GM12878 (cell line): ENCODE data around the gene FARS2. TPM values are rescaled to one million over a fixed set of nuclear protein-coding genes. Genes with fewer than 3 reads are reported as not detected.

Experiments
- ATAC-seq: fragments of 200-7000 bp; cut with Tn5 transposase; 3 replicates; pipeline ENCODE4 v1.9.1; 2020; ENCODE audit warnings: mild to moderate bottlenecking, moderate library complexity
- BruUV-seq: library from RNA; stranded (reverse); fragments of 400-500 nt; replicated peaks from 2 replicates; lab custom pipeline; 2021; lab: Mats Ljungman, UMichigan
- CTCF ChIA-PET: fragments of 300-600 bp; sonication (Branson Sonifier 250); formaldehyde crosslinking; extraction: SDS; loops from one replicate; lab custom pipeline; 2021; ENCODE audit warnings: inconsistent platforms; lab: Yijun Ruan, JAX
- POLR2A ChIA-PET: fragments of 350-600 bp; formaldehyde crosslinking; extraction: SDS; loops from one replicate; lab custom pipeline; 2021; ENCODE audit warnings: inconsistent platforms; lab: Charles Lee
- RAD21 ChIA-PET: fragments of 300-600 bp; sonication (Branson Sonifier 250); formaldehyde crosslinking; loops from one replicate; lab custom pipeline; 2023; ENCODE audit warnings: antibody characterized with exemption; ENCODE audit not compliant: unreplicated experiment; lab: Charles Lee
- SMC1A ChIA-PET: fragments of 300-600 bp; sonication (Branson Sonifier 250); formaldehyde crosslinking; loops from one replicate; lab custom pipeline; 2023; ENCODE audit not compliant: unreplicated experiment, uncharacterized antibody; lab: Charles Lee
- DNase-seq: peaks from one replicate; pipeline ENCODE4 v3.0.0-alpha.2; 2011; ENCODE audit warnings: low read depth, low spot score
- FAIRE-seq: peaks from 3 replicates; lab custom pipeline; 2011; peaks lifted over from hg19 to GRCh38; lab: Jason Lieb, UNC
- H2AFZ ChIP-seq: 2 replicates; pipeline ENCODE4 v1.6.0; 2011; ENCODE audit warnings: low read depth, low read length, control low read depth; ENCODE audit not compliant: control insufficient read depth
- H3K27ac ChIP-seq: 2 replicates; pipeline ENCODE4 v1.5.1; 2011; ENCODE audit warnings: control low read depth; ENCODE audit not compliant: control insufficient read depth, insufficient read depth
- H3K27me3 ChIP-seq, 2 experiments: replicated peaks in 1 of 2; 2 replicates each; pipeline versions ENCODE4 v1.6.0 to v1.6.1; 2011; ENCODE audit warnings: low read length in 1 of 2; ENCODE audit not compliant: control insufficient read depth in 2 of 2, insufficient read depth in 2 of 2
- H3K36me3 ChIP-seq, 2 experiments: 2 replicates each; pipeline ENCODE4 v1.5.1; 2011; ENCODE audit warnings: low read length in 1 of 2; ENCODE audit not compliant: control insufficient read depth in 2 of 2, insufficient read depth in 2 of 2
- H3K4me1 ChIP-seq: 2 replicates; pipeline ENCODE4 v1.6.1; 2011; ENCODE audit warnings: mild to moderate bottlenecking, low read length, moderate library complexity, mixed read lengths; ENCODE audit not compliant: control insufficient read depth, insufficient read depth
- H3K4me2 ChIP-seq: 2 replicates; pipeline ENCODE4 v1.6.0; 2011; ENCODE audit warnings: control low read depth; ENCODE audit not compliant: control insufficient read depth, insufficient read depth
- H3K4me3 ChIP-seq: fragments of 200-600 bp; sonication (generic); 2 replicates; pipeline ENCODE4 v1.5.1; 2016
- H3K79me2 ChIP-seq: 2 replicates; pipeline ENCODE4 v1.6.0; 2011; ENCODE audit warnings: low read length; ENCODE audit not compliant: control insufficient read depth, insufficient read depth
- H3K9ac ChIP-seq: 2 replicates; pipeline ENCODE4 v1.8.0; 2011; ENCODE audit warnings: low read length, control low read depth, mixed read lengths; ENCODE audit not compliant: control insufficient read depth, insufficient read depth
- H3K9me3 ChIP-seq: replicated peaks from 3 replicates; pipeline ENCODE4 v1.5.1; 2011; ENCODE audit warnings: mild to moderate bottlenecking, low read length; ENCODE audit not compliant: control insufficient read depth, insufficient read depth
- H4K20me1 ChIP-seq: 2 replicates; pipeline ENCODE4 v1.6.0; 2011; ENCODE audit not compliant: control insufficient read depth, insufficient read depth
- ASH2L ChIP-seq: fragments of 300-600, 200-600 bp; sonication (generic); IDR thresholded peaks from 2 replicates; pipeline ENCODE4 v1.6.1; 2017; ENCODE audit warnings: low read depth, mild to moderate bottlenecking, borderline replicate concordance
- CBX5 ChIP-seq: sonication (generic); IDR thresholded peaks from 2 replicates; pipeline ENCODE4 v1.6.1; 2016; ENCODE audit warnings: low read depth, moderate library complexity, mild to moderate bottlenecking, inconsistent platforms
- CREM ChIP-seq: IDR thresholded peaks from 2 replicates; pipeline ENCODE4 v1.6.1; 2014; ENCODE audit warnings: antibody characterized with exemption, low read depth
- EGR1 ChIP-seq, 2 experiments: IDR thresholded peaks; 1 replicate in 1 of 2; 2 replicates in 1 of 2; pipeline ENCODE4 v1.6.1; 2011 to 2012; ENCODE audit warnings: low read depth in 2 of 2, low read length in 2 of 2, borderline replicate concordance in 1 of 2, mild to moderate bottlenecking in 1 of 2, moderate library complexity in 1 of 2
- GABPA ChIP-seq: IDR thresholded peaks from 2 replicates; pipeline ENCODE4 v1.6.1; 2014; ENCODE audit warnings: antibody characterized with exemption, low read depth, mild to moderate bottlenecking, inconsistent platforms
- KLF5 ChIP-seq: fragments of 450-650 bp; IDR thresholded peaks from 2 replicates; pipeline ENCODE4 v1.6.1; 2014; ENCODE audit warnings: mild to moderate bottlenecking; ENCODE audit not compliant: partially characterized antibody
- NBN ChIP-seq: fragments of 450-650 bp; IDR thresholded peaks from 2 replicates; pipeline ENCODE4 v1.6.1; 2016
- NFXL1 ChIP-seq: fragments of 450-650 bp; IDR thresholded peaks from 2 replicates; pipeline ENCODE4 v1.6.1; 2017; ENCODE audit warnings: antibody characterized with exemption, mild to moderate bottlenecking, borderline replicate concordance
- NRF1 ChIP-seq: conservative IDR thresholded peaks from 2 replicates; pipeline ENCODE4 v1.6.1; 2011; ENCODE audit warnings: mild to moderate bottlenecking, low read depth, low read length, improper control_type of control experiment
- RAD21 ChIP-seq: IDR thresholded peaks from 2 replicates; pipeline ENCODE4 v1.6.1; 2011; ENCODE audit warnings: mild to moderate bottlenecking, low read depth, low read length, moderate library complexity; ENCODE audit not compliant: insufficient read depth
- RELA ChIP-seq: fragments of 450-650 bp; IDR thresholded peaks from 2 replicates; pipeline ENCODE4 v1.8.0; 2014; ENCODE audit warnings: borderline replicate concordance; ENCODE audit not compliant: partially characterized antibody
- SIN3A ChIP-seq: IDR thresholded peaks from 2 replicates; pipeline ENCODE4 v1.6.1; 2012; ENCODE audit warnings: low read depth, low read length, improper control_type of control experiment
- SMARCA5 ChIP-seq: fragments of 450-650 bp; IDR thresholded peaks from 2 replicates; pipeline ENCODE4 v1.6.1; 2017; ENCODE audit warnings: mild to moderate bottlenecking
- TAF1 ChIP-seq: IDR thresholded peaks from 2 replicates; pipeline ENCODE4 v1.6.1; 2011; ENCODE audit warnings: mild to moderate bottlenecking, low read depth, low read length, borderline replicate concordance
- ZBED1 ChIP-seq: IDR thresholded peaks from 2 replicates; pipeline ENCODE4 v1.6.1; 2016; ENCODE audit warnings: borderline replicate concordance
- WGBS: methylation state at CpG from one replicate; pipeline ENCODE4 v1.1.6; 2016; ENCODE audit warnings: low lambda C conversion rate; ENCODE audit not compliant: insufficient replicate concordance, insufficient coverage; ENCODE audit errors: missing lambda C conversion rate; 5-methylcytosine and 5-hydroxymethylcytosine counted together
- in situ Hi-C: fragments of 300-500 bp; cut with MboI; formaldehyde crosslinking; loops from 9 replicates; pipeline ENCODE4 v1.14.3; 2018; ENCODE audit warnings: mixed read lengths
- intact Hi-C: fragments of 100-400 bp; cut with micrococcal nuclease; formaldehyde crosslinking; loops from one replicate; pipeline ENCODE4 v1.14.2; 2022; ENCODE audit not compliant: unreplicated experiment
- polyA plus RNA-seq, 11 experiments: library from polyadenylated mRNA; depleted of rRNA in 4 of 11; unstranded in 6 of 11; stranded (reverse) in 5 of 11; fragments of >200 nt; fragmentation: Nextera tagmentation in 4 of 11; fragmentation: Illumina TruSeq in 1 of 11; extraction: Ambion mirVana in 4 of 11; extraction: Trizol in 1 of 11; gene quantifications; 1 replicate in 1 of 11; 2 replicates in 10 of 11; pipeline versions ENCODE4 v1.2.1 to v1.2.3, GENCODE V29; 2011 to 2016; ENCODE audit warnings: inconsistent platforms in 2 of 11, missing spikeins in 2 of 11, low read depth in 1 of 11
- total RNA-seq, 4 experiments: library from RNA; depleted of rRNA in 3 of 4; stranded (reverse); fragments of >200 nt in 3 of 4; fragmentation: Illumina TruSeq in 1 of 4; extraction: Trizol in 1 of 4; gene quantifications; 2 replicates each; pipeline versions ENCODE4 v1.2.1 to v1.2.3, GENCODE V29; 2013 to 2021
- TF ChIP-seq, protein P1 (sequence below): fragments of 450-650 bp; IDR thresholded peaks from 2 replicates; pipeline ENCODE4 v1.6.1; 2018; ENCODE audit warnings: borderline replicate concordance, mild to moderate bottlenecking; ENCODE audit not compliant: partially characterized antibody
- TF ChIP-seq, protein P2 (sequence below): IDR thresholded peaks from 2 replicates; pipeline ENCODE4 v1.6.1; 2012; ENCODE audit warnings: low read depth, low read length, improper control_type of control experiment
- TF ChIP-seq, protein P3 (sequence below), 3 experiments: IDR thresholded peaks in 2 of 3; conservative IDR thresholded peaks in 1 of 3; 2 replicates each; pipeline ENCODE4 v1.5.1; 2011; ENCODE audit warnings: low read depth in 3 of 3, low read length in 3 of 3, mild to moderate bottlenecking in 3 of 3, control low read depth in 2 of 3, moderate library complexity in 2 of 3, inconsistent platforms in 1 of 3, mixed read lengths in 1 of 3; ENCODE audit not compliant: control insufficient read depth in 2 of 3, insufficient read depth in 1 of 3; ENCODE audit errors: extremely low read depth in 1 of 3

The FARS2 gene
- total and polyA plus RNA-seq, 10 of the 15 experiments (the other 5 are each of a cell fraction or from before 2014, with no cell fraction given): 16.8 to 46.7 (median 25.6) TPM

DNA sequence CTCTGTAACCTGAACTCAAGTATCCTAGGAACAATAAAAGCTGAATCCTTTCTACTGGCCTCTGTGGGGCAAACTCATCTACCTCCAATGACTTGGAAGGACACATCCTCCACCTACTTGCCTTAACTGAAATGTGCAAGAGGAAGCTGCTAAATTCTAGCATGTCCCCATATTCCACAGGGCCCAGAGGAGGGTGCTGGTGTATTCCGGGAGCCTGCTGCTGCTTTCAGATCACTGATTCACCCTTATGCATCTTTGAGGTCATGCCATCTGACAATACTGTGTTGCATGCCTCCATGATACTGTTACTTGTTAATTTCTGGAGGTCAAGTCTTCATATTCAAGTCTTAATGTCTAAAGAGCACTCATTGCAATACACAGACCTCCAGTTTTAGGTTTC, 40.9 kb upstream of the FARS2 start:
- no peak for FAIRE-seq
- no peak for DNase-seq
- Histone ChIP-seq H4K20me1 (no peaks in the 10 kb centered on the region), H3K36me3 (no peaks in the 10 kb centered on the region; a peak in 1 of 4 replicates), H3K9ac (no peak overlapping the region), H3K4me2 (no peak overlapping the region)
- ChIA-PET POLR2A (no interaction called here), CTCF (interaction anchor here (1.2 to 1.6 kb wide), 2 partner anchors 60 to 83 kb away, joined by 3 to 4 read pairs; no protein-coding TSS in a partner anchor), SMC1A (interaction anchor here (1.3 to 5.3 kb wide), 2 partner anchors 10 to 83 kb away, joined by 6 to 32 read pairs; no protein-coding TSS in a partner anchor)
- no peak for ATAC-seq
- intact Hi-C loops: no loop called here
- no peak for TF ChIP-seq GABPA
- no peak for TF ChIP-seq NFXL1
- TF ChIP-seq, protein P1, sequence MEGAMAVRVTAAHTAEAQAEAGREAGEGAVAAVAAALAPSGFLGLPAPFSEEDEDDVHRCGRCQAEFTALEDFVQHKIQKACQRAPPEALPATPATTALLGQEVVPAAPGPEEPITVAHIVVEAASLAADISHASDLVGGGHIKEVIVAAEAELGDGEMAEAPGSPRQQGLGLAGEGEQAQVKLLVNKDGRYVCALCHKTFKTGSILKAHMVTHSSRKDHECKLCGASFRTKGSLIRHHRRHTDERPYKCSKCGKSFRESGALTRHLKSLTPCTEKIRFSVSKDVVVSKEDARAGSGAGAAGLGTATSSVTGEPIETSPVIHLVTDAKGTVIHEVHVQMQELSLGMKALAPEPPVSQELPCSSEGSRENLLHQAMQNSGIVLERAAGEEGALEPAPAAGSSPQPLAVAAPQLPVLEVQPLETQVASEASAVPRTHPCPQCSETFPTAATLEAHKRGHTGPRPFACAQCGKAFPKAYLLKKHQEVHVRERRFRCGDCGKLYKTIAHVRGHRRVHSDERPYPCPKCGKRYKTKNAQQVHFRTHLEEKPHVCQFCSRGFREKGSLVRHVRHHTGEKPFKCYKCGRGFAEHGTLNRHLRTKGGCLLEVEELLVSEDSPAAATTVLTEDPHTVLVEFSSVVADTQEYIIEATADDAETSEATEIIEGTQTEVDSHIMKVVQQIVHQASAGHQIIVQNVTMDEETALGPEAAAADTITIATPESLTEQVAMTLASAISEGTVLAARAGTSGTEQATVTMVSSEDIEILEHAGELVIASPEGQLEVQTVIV: no peak
- no peak for TF ChIP-seq SIN3A
- TF ChIP-seq, protein P2, sequence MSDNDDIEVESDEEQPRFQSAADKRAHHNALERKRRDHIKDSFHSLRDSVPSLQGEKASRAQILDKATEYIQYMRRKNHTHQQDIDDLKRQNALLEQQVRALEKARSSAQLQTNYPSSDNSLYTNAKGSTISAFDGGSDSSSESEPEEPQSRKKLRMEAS: no peak
- TF ChIP-seq RELA: no peak
- no peak for TF ChIP-seq CBX5
- no peak for TF ChIP-seq ZBED1
- no peak for TF ChIP-seq EGR1 (IDR thresholded peaks at IDR 0.05; ENCODE audit: borderline replicate concordance in 1 of 2, low read depth in 2 of 2, low read length in 2 of 2)
- no peak for TF ChIP-seq NRF1
- no peak for TF ChIP-seq SMARCA5
- TF ChIP-seq TAF1: no peak
- no peak for TF ChIP-seq CREM
- no peak for TF ChIP-seq RAD21
- no peak for TF ChIP-seq NBN
- TF ChIP-seq, protein P3, sequence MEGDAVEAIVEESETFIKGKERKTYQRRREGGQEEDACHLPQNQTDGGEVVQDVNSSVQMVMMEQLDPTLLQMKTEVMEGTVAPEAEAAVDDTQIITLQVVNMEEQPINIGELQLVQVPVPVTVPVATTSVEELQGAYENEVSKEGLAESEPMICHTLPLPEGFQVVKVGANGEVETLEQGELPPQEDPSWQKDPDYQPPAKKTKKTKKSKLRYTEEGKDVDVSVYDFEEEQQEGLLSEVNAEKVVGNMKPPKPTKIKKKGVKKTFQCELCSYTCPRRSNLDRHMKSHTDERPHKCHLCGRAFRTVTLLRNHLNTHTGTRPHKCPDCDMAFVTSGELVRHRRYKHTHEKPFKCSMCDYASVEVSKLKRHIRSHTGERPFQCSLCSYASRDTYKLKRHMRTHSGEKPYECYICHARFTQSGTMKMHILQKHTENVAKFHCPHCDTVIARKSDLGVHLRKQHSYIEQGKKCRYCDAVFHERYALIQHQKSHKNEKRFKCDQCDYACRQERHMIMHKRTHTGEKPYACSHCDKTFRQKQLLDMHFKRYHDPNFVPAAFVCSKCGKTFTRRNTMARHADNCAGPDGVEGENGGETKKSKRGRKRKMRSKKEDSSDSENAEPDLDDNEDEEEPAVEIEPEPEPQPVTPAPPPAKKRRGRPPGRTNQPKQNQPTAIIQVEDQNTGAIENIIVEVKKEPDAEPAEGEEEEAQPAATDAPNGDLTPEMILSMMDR (IDR thresholded peaks at IDR 0.05 in 2 of 3, conservative IDR thresholded peaks at IDR 0.05 in 1 of 3; ENCODE audit: control insufficient read depth in 2 of 3, extremely low read depth in 1 of 3, insufficient read depth in 1 of 3, low read depth in 3 of 3, low read length in 3 of 3): no peak
- no peak for TF ChIP-seq KLF5
- TF ChIP-seq ASH2L: no peak
- TF ChIP-seq, all 136 proteins: peak for 0
- no TSS peak for BruUV-seq
- no peaks in the 10 kb centered on the region for H3K27me3 ChIP-seq
- in situ Hi-C loops: no loop called here
- H3K9me3 ChIP-seq: no peaks in the 10 kb centered on the region
- no peaks in the 10 kb centered on the region for H3K79me2 ChIP-seq
- H3K4me1 ChIP-seq: no peaks in the 10 kb centered on the region
- 91% methylated on average over 1 of the region's 1 CpG for WGBS
- H3K27ac ChIP-seq: no peak overlapping the region
- RAD21 ChIA-PET: interaction anchor here (1.8 to 4.1 kb wide), 2 partner anchors 159 to 183 kb away, joined by 5 to 10 read pairs; no protein-coding TSS in a partner anchor
- no peak overlapping the region for H2AFZ ChIP-seq
- H3K4me3 ChIP-seq: no peak overlapping the region
